ENCODE measurements around the gene GRHL3.

Gene GRHL3

DNA sequence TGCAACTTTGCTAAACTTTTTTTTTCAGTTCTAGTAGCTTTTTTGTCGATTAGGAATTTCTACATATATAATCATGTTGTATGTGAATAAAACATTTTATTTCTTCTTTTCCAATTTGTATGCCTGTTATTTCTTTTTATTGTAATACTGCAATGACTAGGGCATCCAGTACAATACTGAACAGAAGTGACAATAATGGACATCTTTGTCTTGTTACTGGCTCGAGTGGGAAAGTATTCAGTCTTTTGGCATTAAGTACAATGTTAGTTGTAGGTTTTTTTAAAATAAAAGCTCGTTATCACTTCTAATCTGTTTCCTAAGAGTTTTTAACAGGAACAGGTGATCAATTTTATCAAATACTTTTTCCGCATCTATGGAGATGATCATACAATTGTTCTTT lies 84.6 kb downstream of the GRHL3 start:
- no peak for DNase-seq (ENCODE audit: low spot score)

Measured in activated CD4-positive, alpha-beta T cell treated with anti-CD3 and anti-CD28 coated beads, Interleukin-2, Interleukin-4, amounts not matched to agents 100 ng/mL and 50 ng/mL, durations not matched to agents 16 hours and 8 hours (primary cell).